HG02970 (cell line): ENCODE results near the gene SLC39A5.
"Not testable (repeated sequence)": the region's sequence is repeated elsewhere in the genome, so short reads cannot be mapped to it uniquely, and the experiment has no call there.

Source experiments
- ATAC-seq: cut with Tn5 transposase; IDR thresholded peaks from one replicate; pipeline ENCODE4 v1.9.1; 2021; ENCODE audit warnings: mild to moderate bottlenecking, moderate library complexity, moderate number of reproducible peaks; ENCODE audit not compliant: unreplicated experiment, low FRiP score

The SLC39A5 gene

DNA sequence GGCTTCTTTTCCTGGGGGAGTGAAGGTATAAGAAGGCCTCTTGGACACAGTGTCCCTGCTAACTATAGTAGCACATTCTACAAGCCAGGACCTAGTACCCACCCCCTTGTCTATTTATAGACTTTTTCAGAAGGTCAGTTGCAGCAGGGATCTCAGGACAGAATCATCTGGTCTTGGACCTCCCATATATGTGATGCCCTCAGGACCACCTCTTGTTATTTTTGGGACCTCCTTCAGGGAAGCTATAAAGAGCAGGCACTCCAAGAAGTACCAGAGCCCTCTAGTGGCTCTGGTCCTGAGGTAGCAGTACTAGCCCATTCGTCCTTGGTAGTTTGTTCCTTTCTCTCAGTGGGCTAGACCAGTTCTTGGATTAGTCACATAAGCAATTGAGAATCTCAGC lies 41.2 kb downstream of the SLC39A5 start:
- no peak for ATAC-seq

GRCh38 chr12:56272468-56272867 lies 42.6 kb downstream of the SLC39A5 start:
- ATAC-seq, result not testable (repeated sequence)

DNA sequence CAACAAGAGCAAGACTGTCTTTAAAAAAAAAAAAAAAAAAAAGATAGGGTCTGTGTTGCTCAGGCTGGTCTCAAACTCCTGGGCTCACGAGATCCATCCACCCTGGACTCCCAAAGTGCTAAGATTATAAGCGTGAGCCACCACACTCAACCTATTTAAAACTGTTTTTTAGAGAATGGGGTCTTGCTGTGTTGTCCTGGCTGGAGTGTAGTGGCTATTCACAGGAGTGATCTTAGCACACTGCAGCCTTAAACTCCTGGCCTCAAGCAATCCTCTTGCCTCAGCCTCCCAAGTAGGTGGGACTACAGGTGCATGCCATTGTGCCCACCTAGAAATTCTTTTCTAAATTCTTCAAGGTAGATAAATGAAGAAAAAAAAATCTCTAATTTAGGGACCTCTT lies 44.4 kb downstream of the SLC39A5 start:
- no peak for ATAC-seq

DNA sequence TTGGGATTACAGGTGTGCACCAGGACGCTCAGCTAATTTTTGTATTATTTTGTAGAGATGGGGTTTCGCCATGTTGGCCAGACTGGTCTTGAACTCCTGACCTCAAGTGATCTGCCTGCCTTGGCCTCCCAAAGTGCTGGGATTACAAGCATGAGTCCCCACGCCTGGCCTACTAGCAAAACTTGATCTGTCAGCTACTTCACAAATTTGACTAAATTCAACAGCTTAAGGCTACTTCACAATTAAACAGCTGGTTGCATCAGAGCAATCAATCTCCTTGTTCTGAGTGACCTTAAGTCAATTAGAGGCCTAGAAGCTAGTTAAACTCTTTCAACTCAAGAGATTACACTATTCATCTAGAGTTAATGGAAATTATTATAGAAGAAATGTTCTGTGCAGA lies 49.1 kb downstream of the SLC39A5 start:
- ATAC-seq, result no peak

DNA sequence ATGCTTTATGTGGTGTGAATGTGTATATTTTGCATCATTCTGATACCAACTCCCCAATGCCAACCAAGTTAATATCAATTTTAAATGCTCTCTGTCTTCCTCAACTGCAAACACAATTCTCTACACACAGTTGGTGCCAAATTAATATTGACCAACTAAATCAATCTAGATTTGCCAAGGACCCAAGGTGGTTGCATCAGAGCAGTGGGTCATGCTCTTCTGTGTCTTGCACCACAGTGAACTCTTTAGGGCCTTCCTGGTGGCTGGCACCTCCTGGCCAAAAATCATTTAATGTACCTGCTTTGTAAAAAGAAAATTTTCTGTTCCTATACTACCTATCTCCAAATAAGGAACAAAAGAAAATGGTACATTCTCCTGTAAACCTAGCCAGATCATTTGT lies 51.0 kb downstream of the SLC39A5 start:
- no peak for ATAC-seq

DNA sequence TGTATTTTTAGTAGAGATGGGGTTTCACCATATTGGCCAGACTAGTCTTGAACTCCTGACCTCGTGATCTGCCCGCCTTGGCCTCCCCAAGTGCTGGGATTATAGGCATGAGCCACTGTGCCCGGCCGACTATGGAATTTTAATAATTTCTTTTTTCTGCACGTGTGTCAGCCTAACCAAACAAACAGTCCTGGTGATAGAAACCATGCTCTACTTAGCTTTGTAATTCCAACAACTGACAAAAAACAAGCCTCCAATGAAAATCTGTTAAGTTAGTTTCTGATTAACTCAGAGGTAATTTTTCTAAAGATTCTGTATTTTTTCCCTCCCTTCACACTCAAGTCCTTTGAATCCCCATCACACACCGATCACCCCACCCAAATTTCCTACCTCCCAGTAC lies 52.2 kb downstream of the SLC39A5 start:
- ATAC-seq, result no peak

- ATAC-seq, result no peak
Measured at GRCh38 chr12:56282579-56282978, 52.7 kb downstream of the SLC39A5 start.

GRCh38 chr12:56284263-56284662 lies 54.4 kb downstream of the SLC39A5 start:
- not testable (repeated sequence) for ATAC-seq

DNA sequence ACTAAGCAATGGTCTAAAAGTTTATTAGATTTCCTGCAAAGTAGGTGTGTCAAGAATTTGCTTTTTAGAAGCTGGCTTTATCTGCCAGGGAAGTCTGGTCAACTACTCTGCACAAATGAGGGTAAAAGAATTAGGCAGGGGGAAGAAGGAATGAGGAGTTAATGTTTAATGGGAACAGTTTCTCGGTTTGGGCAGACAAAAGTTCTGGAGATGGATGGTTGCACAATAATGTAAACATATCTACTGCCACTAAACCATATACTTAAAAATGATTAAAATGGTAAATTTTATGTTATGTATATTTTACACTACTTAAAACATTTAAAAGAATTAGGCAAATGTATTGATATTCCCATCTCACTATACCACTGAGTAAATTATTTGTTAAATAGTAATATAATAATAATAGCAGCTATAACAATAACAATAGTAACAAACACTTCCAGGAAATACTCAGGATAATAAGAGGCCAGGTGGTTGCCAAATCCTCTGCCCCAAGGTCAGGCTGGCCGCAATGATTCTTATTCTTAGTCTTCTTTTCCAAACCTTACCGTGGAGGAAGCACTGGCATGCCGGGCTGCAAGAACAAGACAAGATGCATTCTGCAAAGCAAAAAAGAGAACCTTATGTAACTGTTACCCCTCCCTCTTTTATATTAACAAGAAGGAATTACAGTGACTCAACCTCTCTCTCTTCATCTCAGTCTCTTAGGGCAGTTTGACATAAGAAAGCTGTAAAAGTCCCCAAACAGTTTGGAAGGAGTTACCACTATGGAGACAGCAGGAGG lies 56.4 kb downstream of the SLC39A5 start:
- no peak for ATAC-seq
